ENCODE measurements around the gene ANKRD9.
"Not testable (repeated sequence)": the region's sequence is repeated elsewhere in the genome, so short reads cannot be mapped to it uniquely, and the experiment has no call there.

ANKRD9 gene, protein sequence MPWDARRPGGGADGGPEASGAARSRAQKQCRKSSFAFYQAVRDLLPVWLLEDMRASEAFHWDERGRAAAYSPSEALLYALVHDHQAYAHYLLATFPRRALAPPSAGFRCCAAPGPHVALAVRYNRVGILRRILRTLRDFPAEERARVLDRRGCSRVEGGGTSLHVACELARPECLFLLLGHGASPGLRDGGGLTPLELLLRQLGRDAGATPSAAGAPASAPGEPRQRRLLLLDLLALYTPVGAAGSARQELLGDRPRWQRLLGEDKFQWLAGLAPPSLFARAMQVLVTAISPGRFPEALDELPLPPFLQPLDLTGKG

DNA sequence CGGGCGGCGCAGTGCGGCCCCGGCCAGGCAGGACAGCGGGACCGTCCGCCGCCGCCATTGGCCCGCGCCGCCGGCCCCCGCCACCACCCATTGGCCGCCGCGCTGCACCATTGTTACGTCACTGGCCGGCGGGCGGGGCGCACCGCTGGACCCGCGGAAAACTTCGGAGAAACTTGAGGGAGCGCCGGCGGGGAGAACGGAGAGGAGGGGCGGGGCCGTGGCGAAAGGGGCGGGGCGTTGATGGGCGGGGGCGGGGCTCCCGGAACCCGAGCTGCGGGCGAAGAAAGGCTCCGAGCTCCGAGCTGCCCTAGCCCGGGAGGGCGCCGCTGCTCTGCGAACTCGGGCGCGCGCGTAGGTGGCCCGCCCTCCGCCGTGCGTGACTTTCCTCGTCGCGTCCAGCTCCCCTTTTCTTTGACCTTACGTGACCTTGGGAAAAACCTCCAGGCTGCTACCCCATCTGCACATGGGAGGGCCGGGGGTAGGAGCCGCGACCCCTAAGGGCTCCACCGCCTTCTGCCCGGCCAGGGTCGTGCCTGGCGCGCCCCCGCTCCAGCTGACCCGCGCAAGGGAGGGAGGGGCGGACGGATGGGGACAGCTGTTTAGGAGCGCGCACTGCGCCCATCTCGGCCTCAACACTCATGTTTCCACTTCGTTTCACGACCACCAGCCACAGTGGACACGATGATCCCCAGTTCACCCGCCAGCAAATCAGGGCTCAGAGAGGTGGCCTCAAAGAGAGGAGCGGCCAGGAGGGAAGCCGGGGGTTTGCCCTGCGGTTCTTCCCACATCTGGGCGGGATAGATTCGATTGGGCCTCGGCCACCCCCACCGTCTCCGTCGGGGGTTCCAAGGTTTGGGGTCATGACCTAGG, at the start of gene ANKRD9:
Gene ANKRD9 (minus strand): TSS at position 31 of the 870 bp plus-strand sequence. CDS start 1,887 bp downstream, outside the sequence.
- DNase-seq (ENCODE audit: low read depth in 2 of 2), result peak; percentile 87 to 92

DNA sequence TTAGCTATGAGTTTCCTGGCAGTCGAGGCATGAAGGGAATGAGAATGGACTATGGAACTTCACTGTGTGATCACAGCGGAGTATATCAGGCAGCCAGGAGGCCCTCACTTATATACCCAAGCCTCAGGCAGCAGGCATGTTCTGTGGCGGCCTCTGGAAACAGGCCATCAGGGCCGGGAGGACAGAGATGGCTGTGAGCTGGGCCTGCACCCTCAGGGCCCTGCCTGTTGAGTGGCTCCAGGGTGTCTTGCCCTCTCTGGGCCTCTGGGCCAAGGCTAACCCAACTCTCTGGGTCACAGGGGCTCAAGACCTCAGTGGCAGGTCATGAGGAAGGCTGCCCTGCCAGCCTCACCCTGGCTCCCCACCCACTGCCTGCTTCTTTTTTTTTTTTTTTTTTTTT, 49.0 kb upstream of the ANKRD9 start:
- no peak for DNase-seq (ENCODE audit: low read depth in 2 of 2)

DNA sequence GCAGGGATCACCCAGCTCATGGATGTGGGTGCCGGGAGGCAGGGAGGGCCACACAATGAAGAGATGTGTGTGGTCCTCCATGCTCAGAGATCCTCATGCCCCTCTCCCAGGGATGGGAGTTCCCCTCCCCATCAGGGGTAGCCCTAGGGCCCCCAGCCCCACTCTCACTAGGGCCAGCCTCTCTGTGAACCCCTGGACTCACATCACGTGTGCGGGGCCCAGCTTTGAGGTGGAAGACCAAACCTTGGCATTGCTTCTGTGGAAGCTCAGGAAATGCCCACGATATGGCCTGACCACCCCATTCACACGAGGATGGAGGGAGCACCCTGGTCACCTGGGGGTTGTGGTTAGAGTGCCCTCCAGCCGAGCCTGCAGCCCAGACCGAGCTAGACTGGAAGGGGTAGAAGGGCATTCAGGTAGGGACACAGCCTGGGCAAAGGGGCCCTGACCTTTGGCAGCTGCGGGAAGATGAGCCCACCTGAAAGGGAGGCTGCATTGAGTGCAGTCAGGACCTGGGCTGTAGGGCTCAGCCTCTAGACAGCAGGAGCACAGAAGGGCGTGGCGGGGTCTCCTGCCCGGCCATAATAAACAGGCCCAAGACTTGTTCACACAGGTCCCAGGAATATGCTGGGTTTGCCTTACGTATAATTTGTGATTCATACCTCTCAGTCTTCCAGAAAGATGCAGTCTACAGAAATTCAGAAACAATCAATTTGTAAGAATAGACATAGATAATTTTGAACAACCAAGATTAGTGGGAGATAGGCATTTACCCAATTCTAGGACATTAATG, 48.1 kb upstream of the ANKRD9 start:
- no peak for DNase-seq (ENCODE audit: low read depth in 2 of 2)

DNA sequence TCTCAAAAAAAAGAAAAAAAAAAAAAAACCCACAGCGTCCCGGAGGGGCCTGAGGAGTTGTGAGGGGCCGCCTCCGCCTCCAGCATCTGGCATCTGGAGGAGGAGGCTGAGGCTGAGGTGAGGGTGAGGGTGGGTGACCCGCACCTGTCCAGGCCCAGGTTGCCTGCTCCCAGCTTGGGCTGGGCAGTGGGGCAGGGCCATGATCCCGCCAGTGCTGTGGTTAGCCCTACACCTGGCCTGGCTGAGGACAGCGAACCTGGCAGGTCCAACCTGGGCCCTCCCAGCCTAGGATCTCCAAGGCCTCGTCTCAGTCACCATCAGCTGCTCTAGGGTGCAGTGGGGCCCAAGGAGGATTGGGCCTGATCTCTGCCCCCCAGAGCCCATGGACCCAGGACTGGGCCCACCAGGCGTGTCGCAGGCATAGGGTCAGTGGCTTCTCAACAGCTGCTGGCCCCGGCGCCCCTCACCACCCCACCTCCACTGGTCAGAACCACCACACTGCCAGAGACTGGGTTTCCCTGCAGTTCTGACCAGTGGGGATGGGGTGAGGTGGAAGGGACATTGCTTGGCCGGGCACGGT, 46.6 kb upstream of the ANKRD9 start:
- no peak for DNase-seq (ENCODE audit: low read depth in 2 of 2)

DNA sequence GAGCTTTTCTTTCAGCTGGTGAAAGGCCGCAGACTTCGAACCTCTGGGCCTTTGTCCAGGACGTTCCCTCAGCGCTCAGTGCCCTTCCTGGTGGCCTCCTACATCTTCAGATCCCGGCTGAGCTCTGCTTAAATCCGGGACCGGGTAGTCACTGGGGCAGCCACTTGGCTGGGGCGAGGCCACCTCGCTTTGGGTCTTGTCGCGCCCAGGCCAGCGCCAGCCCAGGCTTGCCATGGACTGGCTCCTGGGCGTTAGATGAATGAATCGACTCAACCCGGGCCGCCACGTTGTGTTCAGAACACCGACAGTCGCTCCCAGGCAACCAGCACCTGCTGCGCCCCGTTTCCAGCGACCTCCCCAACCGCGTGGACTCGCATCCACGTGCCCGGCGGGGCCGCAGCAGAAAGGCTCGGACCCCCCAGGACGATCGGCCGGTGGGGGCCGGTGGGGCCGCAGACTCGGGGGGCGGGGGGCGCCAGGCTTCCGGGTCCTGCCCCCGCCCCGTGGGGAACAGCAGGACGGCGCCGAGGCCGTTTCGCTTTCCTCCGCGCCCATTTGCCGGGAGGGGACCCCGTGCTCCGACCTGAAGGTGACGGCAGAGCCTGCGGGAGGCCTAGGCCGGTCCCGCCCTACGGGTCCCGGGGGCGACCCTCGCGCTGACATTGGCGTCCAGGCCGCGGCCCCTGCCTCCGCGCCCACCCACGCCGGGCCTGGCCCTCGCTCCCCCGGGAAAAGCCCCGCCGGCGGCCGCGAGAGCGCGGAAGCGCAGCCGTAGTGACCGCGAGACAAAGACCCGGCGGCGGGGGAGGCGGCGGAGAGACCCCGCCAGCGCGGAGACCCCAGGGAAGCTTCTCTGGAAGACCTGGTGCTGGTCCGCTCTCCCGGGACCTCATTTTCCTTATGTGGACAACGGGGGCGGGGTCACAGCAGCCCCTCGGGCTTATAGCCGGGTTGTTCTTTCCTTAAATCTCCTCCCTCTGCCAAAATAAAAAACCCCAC, 45.5 kb upstream of the ANKRD9 start:
- peak; percentile 16 to 48 for DNase-seq (ENCODE audit: low read depth in 2 of 2)

DNA sequence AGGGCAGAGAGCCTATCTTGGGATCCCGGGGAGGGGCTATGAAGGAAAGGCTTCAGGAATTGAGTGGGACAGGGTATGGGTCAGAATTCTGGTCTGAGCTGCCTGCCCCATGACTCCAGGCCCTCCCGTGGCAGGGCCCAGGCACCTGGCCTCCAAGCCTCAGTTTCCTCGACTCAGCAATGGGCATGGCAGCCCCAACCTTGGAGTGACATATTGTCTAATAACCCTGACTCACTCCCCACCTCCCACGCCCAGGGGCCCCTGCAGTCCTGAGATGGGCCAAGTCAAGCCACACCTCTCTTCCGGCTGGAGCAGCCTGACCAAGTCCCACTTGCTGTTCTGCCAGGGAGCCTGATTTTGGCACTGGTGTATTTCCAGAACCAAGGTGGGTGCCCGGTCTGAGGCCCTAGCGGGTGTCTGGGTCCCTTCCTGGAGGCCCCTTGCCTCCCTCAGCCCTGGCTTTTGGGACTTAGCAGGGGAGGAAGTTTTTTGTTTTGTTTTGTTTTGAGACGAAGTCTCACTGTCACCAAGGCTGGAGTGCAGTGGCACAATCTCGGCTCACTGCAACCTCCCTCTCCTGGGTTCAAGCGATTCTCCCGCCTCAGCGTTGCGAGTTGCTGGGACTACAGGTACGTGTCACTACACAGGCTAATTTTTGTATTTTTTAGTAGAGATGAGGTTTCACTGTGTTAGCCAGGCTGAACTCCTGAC, 42.6 kb upstream of the ANKRD9 start:
- DNase-seq (ENCODE audit: low read depth in 2 of 2), result peak in 1 of 2 experiments; percentile 17

DNA sequence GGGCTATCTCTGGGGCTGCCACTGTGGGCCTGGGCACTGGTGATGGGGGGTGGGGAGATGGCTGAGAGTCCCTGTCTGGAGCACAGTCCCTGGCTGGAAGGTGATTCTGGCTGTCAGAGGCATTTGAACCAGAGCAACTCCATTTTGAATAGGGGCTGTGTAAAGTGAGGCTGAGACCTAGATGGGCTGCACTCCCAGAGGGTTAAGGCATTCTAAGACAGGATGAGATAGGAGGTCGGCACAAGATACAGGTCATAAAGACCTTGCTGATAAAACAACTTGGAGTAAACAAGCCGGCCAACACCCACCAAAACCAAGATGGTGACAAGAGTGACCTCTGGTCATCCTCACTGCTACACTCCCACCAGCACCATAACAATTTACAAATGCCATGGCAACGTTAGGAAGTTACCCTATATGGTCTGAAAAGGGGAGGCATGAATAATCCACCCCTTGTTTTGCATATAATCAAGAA, 41.4 kb upstream of the ANKRD9 start:
- DNase-seq (ENCODE audit: low read depth in 2 of 2), result not testable (repeated sequence)

DNA sequence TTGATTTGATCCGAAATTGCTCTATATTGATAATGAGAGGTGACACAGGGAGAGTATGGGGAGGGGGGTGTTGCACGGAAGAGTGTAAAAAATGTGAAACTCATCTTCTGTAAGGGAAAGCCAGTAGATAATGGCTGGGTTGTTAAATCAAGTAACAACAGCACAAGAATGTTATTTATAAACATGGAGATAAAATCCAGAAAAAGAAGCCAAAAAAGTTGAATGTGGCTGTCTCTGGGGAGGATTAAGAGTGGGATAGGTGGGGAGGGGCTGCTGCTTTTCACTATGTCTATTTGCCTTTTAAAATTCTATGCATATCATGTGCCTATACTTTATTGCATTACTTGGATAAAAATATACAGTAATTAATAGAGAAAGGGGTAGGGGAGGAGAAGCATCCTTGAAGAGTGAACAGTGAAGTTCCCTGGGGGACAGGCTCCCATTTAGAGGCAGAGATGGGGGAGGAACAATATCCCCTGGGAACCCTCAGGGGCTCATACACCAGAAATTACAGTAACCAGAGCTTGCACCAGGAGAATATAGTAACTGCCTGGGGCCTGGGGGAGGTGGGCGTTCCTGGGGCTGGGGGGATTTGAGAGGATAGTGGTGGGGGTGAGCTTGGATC, 39.2 kb upstream of the ANKRD9 start:
- DNase-seq (ENCODE audit: low read depth in 2 of 2), result no peak

DNA sequence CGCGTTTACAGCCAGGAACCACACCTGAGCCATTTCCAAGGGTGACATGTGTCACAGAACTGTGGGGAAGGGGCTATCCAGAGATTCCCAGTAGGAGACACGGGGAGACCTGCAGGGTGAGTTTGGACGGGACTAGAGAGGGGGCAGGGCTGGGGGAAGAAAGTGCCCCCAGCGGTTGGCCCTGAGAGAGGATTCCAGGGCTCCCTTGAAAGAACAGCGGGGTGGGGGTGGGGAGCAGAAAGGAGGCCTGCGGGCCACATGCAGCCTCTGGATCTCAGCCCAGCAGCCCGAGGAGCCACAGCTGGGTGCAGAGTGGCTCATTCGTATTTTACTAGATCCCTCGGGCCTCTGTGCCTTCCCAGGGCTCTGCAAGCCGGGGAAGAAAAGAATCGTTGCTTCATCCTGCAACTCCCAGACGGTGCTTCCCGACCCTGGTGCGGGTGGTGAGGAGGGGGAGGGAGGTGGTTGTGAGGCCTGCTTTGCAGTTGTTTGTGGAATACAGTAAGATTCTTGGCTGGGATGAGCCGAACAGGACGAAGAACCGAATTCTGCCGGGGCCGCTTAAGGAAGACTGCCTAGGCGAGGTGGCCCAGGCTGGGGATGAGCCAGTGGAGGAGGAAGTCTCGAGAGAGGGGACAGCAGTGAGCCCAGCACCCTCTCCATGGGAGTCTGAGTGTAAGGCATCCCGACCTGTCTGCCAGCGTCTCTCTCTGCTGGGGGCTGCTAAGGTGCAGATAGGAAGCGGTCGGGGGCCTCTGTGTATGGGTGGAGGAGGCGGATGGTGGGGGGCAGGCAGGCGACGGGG, 36.1 kb upstream of the ANKRD9 start:
- DNase-seq (ENCODE audit: low read depth in 2 of 2), result no peak

DNA sequence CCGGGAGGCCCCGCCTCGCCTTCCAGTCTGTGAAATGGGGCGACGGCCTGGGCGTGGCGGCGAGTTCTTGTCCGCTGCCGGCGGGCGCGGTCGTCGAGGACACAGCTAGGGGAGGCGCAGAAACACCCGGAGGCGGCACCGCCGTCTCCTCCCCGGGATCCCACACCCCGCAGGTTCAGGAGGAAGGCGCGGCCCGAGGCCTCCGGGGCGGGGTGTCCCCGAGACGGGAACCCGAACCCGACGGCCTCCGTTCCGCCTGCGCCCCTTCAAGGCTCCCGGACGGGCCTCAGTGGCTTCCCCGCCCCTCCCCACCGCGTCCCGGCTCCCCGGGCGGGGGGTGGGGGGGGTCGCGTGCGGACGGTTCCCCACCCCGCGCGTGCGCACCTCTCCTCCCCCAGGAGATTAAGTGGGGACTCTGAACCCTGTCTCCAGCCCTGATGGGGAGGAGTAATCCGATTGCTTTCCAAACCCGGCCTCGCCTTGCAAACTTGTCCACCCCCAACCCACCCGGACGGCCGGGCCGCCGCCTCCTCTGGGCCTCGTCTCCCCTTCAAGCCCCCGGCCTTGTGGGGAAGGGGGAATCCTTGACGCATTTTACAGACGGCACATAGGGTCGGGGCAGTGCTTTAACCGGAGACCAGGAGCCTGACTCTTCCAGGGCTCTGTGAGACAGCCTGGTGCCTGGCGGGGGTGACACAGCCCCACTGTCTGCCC, 35.3 kb upstream of the ANKRD9 start:
- DNase-seq (ENCODE audit: low read depth in 2 of 2), result no peak

DNA sequence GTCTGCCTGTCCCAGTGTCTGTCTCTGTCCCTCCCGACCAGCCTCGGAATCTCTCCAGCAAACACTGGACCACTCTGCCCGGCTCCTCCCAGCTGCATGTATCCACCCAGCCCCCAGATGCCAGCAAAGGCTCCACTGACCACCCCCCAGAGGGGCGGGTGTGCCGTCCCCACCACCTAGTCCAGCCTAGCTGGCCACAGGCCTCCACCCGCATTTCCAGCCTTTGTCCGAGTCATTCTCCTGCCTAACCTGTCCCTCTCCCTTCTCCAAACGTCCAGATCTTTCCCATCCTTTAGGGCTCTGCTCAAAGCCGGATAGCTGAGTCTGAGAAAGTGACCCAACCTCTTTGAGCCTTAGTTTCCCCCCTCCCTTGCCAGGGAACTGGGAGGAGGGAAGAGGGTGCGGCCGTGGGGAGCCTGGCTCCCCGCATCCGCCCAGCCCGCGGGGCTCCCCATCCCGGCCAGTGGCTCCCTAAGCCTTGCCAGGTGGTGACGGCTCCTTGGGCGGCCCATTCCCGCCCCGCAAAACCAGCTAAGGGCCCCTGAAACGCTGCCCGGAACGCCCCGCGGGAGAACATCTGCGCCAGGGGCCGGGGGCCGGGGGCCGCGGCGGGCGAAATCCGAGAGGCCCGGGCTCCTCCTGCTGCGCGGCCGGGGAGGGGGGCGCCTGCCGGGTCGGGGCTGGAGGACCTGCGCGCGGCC, 34.6 kb upstream of the ANKRD9 start:
- no peak for DNase-seq (ENCODE audit: low read depth in 2 of 2)

DNA sequence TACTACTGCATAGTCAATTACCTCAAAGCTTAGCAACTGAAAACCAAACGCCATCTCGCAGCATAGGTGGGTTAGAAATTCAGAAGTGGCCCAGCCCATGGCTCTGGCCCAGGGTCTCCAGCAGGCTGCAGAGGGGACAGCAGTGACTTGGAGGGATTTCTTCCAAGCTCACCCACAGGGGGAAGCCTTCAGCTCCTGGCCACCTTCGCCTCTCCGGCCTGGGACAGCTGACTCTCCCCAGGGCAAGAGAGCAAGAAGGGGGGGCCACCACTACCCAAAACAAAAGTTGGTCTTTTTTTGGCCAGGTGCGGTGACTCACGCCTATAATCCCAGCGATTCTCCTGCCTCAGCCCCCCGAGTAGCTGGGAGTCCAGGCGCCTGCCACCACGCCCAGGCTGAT, 32.2 kb upstream of the ANKRD9 start:
- no peak for DNase-seq (ENCODE audit: low read depth in 2 of 2)

DNA sequence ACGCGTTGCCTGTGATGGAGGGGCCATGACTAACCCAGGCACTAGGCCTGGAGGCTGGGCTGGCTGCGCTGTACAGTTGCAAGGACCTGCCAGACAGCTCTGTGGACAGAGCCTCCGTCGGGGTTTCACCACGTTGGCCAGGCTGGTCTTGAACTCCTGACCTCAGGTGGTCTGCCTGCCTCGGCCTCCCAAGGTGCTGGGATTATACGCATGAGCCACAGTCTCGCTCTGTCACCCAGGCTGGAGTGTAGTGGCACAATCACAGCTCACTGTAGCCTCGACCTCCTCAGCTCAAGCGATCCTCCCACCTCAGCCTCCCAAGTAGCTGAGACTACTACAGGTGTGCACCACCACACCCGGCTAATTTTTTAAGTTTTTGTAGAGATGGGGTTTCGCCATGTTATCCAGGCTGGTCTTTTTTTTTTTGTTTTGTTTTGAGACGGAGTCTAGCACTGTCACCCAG, 31.5 kb upstream of the ANKRD9 start:
- DNase-seq (ENCODE audit: low read depth in 2 of 2), result not testable (repeated sequence)

DNA sequence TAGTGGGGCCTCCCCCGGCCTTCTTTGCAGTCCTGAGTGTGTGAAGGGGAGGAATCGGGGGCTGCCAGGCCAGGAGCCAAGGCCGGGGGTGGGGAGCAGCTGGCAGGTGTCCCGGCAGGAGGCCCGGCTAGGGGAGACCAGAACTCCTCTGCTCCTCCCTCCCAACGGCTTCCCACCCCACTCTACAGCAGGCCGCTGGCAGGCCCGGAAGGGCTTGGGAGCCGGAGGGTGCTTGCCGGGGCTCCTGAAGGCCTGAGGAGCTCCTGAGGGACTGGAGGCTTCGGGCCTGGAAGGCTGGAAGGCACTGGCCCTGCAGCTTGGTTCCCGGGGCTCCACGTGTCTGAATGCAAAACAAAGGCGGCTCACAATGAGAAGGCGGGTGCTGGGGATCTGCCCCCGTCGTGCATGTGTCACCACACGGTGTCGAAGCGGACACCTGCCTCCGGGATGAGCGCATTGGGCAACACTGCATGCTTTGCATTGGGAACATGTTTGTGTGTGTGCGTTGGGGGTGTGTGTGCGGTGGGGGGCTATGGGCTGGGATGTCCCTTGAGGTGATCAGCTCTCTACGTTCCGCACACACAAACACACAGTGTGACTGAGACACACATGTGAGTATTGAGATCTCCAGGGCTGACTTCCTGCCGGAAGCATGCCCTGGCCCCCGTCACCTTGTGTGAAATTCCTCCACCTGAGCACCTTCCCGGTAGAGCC, 30.9 kb upstream of the ANKRD9 start:
- DNase-seq (ENCODE audit: low read depth in 2 of 2), result no peak

DNA sequence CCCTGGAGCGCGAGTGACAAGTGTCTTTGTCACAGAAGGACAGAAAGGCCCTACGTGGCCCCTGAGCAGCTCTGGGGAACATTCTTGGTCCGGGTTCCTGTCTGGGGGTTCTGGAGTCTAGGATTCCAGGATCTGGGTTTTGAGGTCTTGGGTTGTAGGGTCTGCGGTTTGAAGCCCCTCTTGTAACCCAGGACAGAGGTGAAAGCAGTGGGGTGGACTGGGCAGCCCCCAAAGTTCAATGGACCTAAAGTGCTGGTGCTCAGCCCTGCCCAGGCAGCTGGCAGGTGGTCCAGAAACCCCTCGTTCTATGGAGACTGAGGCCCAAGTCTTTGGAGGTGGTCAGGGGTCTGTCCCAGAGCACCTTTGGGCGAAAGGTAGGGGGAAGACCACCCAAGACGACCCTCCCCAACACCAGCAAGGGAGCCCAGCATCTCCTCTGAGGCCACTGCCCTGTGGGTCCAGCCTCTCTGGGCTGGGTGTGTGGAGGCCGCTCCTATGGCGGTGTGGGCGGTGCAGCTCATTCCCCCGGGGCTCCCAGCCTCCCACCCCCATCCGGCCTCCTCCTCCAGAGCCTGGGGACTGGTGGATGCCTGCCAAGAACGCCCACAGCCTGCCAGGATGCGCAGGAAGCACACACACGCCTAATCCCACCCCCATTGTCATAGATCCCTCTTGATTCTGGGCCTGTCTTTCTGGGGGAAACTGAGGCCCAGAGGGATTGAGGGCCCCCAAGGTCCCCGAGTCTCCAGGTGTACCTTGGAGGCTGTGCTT, 30.2 kb upstream of the ANKRD9 start:
- no peak for DNase-seq (ENCODE audit: low read depth in 2 of 2)

All from stimulated activated CD4-positive, alpha-beta T cell treated with anti-CD3 and anti-CD28 coated beads, Interleukin-12 subunit alpha, Interleukin-12 subunit beta, amount 100 ng/mL, for 24 hours (primary cell).